GM19023 (cell line): Measurements from ENCODE around the gene KLF11.

Source experiments
- ATAC-seq: cut with Tn5 transposase; IDR thresholded peaks from one replicate; pipeline ENCODE4 v1.9.1; 2021; ENCODE audit warnings: mild to moderate bottlenecking, moderate library complexity; ENCODE audit not compliant: unreplicated experiment

The KLF11 gene

DNA sequence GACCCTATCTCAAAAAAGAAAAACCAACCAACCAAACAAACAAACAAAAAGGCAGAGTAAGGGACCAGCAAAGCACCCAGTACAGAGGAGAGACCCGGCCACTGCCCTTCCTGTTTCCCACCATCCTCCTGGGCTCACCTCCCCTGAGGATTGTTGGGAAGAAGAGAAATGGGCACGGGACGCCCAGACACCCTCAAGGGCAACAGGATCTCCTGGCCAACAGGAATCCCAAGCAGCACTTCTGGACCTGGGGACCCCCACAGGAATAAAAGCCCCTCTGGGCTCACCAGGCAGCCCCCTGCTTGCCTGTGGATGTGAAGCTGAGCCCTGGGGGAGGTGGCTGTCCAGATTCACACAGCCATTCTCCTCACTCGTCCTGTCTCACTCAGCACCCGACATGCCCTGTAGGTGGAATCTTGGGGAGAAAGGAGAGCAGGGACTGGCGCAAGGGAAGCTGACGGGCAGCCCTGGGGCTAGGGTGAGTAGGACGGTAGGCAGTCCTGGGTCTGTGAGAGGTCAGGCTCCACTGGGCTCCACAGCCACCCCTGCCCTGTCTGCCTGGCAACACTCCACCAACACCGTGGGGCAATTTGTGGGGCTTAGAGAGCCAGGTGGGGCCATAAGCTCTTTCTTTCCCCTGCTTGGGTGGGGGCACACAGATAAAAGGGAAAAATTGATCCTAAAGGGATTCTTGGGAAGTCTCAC lies 18.0 kb downstream of the KLF11 start:
- ATAC-seq = no peak

DNA sequence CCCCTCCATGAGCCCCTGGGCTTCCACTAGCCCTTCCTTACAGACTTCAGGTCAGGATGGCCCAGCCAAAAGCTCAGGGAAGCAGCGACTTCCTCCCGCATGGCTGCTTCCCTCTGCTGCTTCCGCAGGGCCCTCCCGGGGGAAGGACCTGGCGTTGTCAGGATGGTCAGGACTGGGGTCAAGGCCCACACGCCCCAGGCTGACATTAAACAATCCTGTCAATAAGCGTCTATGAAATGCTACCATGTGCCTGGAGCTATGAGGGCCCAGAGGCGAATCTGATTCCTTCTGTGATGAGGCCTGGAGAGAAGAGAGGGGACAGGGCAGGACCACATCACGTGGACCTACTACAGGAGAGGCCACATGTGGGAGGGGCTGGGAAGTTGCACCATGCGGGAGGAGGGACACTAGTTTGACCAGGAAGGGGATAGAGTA lies 19.6 kb downstream of the KLF11 start:
- ATAC-seq = no peak

DNA sequence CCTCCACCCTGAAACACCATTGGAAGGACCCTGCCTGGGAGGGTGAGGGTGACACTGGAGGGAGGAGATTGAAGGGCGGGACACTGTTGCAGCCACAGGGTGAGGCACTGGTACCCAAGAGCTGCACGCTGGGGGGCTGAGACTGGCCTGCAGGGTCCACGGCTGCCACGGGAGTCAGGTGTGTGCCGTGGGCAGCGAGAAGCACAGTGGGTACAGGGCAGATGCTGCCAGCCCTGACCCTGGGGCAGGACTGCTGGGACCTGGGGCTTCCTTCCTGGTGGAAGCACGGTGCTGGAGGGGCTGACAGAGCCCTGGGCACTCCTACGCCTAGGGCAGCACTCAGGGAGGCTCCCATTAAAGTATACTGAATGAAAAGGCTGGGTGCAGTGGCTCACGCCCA lies 20.2 kb downstream of the KLF11 start:
- ATAC-seq = no peak

DNA sequence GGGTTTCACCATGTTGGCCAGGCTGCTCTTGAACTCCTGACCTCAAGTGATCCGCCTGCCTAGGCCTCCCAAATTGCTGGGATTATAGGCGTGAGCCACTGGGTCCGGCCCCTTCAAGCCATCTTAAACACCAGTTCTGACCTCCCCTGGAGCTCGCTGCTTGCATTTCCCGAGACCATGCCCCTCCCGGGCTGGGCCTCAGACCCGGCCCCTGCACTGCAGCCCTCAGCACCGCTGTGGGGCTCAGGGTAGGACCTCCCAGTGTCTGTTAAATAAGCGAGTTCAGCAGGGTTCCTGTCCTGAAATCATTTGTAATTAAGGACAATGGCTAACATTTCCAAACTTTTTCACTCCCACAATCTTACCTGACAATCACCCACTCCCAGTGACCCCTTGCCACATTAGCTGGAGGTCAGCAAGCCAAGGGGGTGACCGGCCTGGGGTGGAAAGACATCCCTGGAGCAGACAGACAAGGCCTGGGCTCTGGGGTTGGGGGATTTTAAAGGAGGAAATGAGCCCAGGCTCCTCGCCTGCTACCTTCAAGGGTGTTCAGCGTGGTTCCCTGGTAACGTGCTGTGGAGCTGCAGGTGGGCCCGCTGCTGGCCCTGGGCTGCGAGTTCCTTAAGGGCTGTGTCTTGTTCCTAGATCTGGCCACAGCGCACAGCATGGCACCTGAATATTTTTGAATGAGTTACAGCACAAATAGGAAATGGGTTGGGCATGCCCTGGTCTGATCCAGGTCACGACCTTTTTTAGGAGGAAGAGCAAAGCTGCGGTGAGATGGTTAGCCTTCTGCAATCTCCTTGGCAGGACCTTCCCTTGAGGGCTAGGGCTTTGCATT lies 21.8 kb downstream of the KLF11 start:
- no peak for ATAC-seq

DNA sequence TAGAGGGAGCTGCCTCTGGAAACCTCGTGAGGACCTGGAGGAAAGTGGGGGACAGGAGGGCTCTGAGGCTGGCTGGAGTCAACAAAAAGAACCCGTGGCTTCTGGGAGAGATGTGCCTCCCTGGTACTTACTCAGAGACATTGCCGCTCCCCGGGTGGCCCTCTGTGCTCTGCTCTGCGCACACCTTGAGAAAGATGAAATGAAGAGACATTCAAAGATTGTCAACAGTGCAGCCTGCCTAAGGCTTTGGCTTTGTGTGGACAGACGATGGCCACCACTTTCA lies 22.4 kb downstream of the KLF11 start:
- ATAC-seq = no peak

DNA sequence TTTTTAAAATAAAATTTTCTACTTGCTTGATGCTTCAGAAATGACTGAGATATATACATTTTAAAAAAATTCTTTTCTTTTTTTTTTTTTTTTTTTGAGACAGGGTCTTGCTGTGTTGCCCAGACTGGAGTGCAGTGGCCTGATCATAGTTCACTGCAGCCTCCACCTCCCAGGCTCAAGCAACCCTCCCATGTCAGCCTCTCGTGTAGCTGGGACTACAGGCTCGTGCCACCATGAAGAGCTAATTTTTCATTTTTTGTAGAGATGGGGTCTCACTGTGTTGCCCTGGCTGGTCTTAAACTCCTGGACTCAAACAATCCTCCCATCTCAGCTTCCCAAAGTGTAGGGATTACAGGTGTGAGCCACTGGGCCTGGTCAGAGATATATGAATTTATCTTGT lies 24.0 kb downstream of the KLF11 start:
- no peak for ATAC-seq

DNA sequence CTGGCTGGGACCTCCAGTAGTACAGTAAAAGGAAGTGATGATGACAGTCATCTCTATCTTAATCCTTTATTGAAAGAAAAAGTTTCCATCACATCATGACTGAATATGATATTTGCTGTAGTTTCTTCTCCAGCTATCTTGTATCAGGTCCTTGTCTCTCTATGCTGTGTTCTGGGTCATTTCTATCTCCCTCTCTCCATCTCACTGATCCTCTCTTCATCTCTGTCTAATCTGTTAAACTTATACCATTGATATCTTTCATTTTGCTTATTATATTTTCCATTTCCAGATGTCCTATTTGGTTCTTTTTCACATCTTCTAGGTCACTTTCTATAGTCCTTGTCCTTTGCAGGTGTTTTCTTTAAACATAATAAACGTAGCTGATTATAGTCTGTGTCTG lies 24.5 kb downstream of the KLF11 start:
- ATAC-seq = no peak

DNA sequence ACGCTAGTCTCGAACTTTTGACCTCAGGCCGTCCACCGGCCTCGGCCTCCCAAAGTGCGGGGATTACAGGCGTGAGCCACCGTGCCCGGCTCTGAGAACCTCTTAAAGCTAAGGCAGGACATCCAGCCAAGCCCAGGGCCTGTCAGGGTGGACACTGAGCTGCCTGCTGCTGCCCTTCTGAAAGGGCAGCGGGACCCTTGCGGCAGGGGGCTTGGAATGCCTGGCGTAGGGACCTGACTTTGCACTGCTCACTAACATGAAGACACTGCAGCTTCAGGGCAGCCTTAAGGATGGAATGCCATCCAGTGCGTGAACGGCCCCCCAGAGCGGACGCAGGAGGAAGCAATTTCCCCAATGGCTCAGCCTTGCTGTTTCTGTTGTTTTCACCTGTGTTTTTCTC lies 27.8 kb downstream of the KLF11 start:
- no peak for ATAC-seq

DNA sequence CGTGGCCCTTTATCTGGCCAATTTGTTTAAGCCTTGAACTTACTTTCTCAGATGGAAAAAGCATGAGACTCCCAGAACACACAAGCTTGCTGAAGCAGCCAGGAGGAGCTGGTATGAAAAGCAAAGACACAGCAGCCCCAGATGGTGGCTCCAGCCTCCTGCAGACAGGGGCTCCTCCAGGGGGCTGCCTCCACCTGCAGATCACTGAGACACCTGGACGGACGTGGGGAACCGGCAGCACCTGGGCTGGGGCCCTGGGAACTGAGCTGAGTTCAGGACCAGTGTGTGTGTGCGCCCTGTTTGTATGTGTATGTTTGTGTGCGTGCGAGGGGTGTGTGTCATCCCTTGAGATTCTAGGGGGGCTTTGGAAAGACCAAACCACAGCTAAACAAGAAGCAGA lies 28.2 kb downstream of the KLF11 start:
- ATAC-seq = no peak

DNA sequence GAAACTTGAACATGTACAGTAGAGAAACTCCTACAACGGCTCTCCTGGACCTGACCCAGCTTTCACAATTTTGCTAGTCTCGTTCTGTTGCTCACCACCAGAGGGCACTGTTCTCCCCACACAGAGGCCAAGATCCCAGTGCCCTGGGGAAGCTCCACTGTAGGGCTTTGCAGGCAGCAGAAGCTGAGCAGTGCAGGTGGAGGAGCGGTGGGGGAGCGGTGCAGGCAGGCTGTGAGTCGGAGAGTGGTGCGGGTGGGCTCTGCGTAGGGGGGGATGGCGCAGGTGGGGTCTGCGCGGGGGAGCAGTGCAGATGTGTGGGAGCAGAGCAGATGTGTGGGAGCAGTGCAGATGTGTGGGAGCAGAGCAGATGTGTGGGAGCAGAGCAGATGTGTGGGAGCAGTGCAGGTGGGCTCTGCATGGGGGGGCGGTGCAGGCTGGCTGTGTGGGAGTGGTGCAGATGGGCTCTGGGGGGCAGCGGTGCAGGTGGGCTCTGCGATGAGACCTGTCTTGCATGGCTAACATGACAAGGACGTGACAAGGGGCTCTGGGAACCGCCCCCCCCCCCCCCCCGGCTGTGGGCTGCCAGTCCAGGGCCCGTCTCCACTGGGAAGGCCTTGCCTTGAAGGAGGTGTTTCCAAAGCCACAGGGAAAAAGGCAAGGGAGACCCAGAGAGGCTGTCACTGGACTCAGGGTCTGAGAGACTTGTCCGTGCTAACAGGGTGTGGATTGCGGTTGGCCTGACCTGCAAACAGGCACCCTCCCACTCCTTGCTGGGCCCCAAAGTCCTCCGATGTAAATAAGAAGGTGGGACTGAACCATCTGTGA lies 29.5 kb downstream of the KLF11 start:
- peak; percentile 86 for ATAC-seq

DNA sequence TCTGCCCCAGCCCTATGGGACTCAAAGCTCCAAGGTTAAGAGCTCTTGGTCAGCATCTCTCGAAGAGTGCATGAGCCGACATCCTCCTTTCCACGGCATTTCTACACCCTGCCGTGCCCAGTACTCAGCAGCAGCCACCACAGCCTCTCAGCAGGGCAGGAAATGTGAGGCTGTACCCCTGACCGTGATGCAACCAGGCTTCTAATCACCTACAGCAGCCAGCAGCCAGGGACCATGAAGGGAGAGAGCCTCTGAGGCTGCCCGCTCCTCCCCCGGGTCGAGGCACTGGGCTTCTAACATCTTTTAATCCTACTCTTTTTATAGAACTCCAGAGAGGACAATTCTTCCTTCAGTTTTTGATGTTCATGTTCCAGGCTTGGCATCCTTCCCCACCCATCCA lies 30.4 kb downstream of the KLF11 start:
- no peak for ATAC-seq

DNA sequence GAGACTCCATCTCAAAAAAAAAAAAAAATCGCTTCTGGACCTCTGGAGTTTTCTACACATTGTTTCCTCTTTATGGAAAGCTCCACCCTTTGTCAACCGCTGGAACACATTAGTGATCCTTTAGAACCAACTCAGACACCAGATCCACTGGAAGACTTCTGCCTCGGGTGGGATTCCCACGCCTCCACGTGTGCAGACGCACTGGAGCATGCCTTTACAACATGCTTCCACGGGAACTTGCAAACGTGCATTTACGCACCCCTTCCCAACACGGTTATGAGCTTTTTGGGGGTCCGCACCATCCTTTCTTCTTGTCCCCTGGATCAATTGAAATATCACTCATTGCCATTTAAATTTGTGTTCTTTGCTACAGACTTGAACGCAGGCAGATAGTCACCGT lies 31.8 kb downstream of the KLF11 start:
- ATAC-seq = no peak

DNA sequence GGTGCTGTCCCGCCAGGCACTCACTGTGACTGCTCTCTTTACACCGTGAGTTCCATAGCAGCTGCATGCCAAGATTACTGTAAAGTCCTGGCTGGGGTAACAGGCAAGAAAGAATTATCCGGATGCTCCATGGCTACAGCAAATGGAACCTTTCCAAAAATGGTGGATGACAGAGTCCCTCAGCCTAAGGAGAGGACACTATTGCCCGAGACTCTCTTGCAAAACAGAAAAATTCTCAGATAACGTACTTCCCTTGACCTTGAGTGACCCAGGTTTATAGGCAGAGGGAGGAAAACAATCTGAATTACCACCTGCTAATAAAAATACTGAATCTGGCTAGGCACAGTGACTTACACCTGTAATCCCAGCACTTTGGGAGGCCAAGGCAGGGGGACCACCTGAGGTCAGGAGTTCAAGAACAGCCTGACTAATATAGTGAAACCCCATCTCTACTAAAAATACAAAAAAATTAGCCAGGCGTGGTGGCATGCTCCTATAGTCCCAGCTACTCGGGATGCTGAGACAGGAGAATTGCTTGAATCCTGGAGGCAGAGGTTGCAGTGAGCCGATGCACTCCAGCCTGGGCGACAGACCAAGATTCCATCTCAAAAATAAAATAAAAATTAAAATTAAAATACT lies 32.3 kb downstream of the KLF11 start:
- no peak for ATAC-seq

DNA sequence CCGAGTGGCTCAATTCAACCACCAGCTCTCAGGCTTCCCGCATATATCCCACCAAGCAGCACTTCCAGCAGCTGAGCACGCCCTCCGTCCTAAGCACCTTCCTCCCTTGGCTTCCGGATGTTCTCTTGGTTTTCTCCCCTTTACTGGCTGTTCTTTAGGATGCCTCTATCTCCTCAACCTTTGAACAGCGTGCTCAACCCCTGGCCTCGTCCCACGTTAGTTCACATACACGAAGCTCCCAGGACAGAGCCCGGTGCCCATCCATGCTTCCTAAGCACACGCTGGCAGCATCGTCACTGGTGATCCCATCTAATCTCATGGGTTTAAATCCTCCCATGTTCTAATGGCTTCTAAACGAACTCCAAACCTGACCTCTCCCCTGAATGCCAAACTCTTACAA lies 33.2 kb downstream of the KLF11 start:
- ATAC-seq = no peak

DNA sequence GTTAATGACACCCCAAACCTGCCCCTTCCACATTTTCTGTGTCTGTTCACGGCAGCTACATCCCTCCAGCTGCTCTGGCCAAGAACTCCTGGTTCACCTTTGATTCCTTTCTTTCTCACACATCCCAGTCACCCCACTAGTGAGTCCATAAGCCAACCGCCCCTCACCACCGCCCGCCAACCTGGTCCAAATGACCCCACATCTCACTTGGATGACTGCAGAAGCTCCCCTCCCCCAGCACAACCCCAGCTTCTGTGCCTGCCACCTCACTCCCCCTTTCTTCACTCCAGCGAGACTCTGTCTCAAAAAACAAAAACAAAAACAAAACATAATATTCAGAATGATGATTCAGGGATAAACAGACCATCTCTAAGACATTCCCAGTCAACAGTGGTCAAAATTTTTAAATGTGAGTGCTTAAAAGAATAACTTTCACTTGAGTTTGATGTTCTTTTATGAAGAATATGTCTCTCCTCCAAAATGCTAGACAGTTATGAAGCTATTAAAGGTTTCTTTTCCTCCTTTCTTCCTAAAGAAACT lies 33.7 kb downstream of the KLF11 start:
- no peak for ATAC-seq

DNA sequence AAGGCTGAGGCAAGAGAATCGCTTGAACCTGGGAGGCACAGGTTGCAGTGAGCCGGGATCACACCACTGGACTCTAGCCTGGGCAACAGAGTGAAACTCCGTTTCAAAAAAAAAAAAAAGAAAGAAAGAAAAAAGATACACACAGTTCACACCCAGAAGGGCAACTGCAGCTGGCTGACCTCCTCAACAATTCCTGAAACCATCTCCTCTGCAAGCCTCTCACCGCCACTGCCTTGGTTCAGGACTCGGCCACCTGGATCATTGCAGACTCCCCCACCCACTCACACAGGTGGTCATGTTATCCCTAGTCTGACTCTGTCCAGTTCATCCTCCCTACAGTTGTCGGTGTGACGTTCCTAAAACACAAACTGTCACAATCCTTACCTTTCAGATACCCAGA lies 34.7 kb downstream of the KLF11 start:
- no peak for ATAC-seq

DNA sequence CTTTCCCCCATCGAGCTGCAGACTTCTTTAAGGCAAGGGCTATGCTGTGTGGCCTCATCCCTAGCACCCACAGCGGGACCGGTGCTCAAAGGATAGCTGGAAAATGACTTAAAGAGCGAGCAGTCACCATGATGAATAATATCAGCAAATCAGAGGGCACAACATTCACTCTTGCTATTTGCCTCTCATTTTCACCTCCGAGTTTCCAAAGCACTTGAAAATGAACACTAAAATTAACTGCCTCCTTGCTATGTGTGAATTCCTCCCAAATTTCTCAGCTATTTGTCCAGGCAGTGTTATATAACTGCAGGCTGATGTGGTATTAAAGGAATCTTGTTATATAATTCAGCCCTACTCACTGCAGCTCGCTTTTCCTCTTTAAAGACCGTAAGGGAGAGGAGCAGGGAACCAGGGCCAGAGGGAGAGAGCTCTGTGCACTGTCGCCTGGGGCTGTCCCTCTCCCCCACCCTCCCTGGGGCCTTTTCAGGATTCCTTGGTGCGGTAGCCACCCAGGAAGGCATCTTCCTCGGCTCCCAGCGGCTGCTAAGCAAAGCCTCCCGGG lies 35.4 kb downstream of the KLF11 start:
- ATAC-seq = no peak

DNA sequence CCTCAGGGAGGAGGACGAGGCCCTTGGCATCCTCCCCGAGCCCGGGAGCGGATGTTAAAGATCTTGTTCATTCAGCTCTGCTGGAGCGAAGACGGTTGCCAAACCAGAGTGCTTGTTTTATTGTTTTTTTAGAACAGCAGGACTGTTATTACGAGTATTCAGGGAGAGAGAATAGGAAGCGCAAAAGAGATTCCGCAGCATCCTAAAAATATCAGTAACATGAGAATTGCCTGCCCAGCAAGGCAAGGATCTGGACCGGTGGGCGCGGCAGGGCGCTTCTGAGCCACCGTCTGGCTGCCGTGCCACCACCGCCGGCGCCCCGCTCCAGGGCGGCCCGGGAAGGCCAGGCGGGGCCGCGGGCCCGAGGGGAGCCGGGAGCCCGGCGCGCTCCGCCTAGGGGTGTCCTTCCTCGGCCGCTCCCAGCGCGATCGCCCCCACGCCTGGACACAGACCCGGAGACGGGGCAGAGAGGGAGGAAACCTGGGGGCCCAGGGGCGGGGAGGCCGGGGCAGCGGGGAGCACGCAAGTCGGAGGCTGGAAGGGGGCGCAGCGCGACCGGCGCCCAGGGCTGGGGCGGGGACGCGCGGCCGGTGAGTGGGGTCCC lies 36.0 kb downstream of the KLF11 start:
- ATAC-seq = peak; percentile 20

DNA sequence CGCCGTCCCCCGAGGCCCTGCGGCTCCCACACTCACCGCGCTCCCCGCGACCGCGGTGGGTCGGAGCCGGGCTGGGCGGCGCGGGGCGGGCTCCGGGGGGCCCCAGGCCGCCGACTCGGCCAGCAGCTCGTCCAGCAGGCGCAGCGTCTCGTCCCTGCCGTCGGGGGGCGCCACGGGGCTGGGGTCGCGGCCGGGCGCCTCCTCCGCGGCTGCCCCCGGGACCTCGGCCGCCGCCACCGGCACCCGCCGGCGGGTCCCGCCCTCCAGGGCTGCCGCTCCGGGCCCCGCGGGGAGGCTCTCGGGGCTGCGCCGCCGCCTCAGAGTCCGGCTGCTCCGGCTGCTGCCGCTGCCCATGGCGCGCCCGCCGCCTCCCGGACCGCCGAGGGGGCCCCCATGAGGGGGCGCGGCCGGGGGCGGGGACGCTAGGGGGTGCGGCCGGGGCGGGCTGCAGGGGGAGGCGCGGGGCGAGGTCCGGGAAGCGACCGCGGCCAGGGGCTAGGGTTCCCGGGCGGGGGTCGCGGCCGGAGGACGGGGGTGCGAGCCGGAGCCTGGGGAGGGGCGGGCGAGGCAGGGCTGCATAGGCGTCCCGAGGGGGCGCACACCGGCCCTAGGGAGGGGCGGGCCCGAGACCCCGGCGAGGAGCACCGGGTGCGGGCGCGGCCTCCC lies 36.7 kb downstream of the KLF11 start, which contains the start of gene CYS1:
Gene CYS1, minus strand, starts transcription at position 542 of the 666 bp plus-strand sequence. Its CDS starts 188 bp downstream, at position 354.
- ATAC-seq = peak; percentile 33
